Measurements from ENCODE around the gene HOOK1. TPM values are rescaled to one million over a fixed set of nuclear protein-coding genes. Genes with fewer than 3 reads are reported as not detected.

Gene HOOK1
- total and polyA plus RNA-seq, 9 donors, result 0.15 to 9.9 (median 1.5) TPM

DNA sequence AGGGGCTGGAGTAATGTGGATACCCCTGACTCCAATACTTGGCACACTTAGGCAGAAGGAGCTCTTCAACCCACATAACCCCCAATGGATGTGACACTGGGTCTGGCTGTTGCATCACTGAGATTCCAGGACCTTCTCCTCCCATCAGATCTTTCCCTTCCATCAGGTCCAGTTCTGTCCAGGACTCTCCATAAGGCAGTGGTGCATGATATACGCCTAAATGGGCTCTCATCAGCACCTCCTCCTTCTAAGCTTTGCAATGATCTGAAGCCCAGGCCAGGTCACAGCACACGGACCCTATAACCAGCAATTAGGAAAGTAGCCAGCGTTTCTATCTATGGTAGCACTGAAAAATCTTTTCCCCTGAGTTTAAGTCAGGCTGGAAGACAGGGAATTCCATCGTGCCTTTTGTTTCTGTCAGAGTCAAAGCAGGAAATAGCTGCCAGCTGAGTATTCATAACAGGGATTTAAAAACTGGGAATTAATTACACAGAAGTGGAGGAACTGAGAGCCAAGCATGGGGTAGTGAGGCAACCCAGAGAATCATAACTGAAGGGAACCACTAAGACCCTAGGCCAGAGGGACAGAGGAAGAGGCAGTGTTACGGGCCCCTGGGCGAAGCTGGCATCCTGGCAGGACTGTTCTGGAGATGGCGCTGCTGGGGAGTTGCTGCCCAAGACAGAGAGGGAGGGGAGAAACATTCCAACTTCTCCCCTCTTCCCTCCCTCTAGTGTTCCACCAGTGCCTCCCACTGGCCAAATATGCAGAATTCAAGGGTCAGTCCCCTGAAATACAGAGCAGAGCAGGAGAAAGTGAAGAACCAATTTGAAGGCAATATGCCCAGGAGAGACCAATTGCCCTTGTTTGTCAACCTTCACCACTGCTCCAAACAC lies 37.5 kb upstream of the HOOK1 start:
- Histone ChIP-seq H3K4me1 (ENCODE audit: insufficient read depth) (no peaks in the 10 kb centered on the region), H3K36me3 (no peaks in the 10 kb centered on the region), H3K27ac (no peak overlapping the region), H3K9me3 (no peaks in the 10 kb centered on the region), H3K27me3 (no peaks in the 10 kb centered on the region), H3K4me3 (no peak overlapping the region)
- TF ChIP-seq, protein P1, sequence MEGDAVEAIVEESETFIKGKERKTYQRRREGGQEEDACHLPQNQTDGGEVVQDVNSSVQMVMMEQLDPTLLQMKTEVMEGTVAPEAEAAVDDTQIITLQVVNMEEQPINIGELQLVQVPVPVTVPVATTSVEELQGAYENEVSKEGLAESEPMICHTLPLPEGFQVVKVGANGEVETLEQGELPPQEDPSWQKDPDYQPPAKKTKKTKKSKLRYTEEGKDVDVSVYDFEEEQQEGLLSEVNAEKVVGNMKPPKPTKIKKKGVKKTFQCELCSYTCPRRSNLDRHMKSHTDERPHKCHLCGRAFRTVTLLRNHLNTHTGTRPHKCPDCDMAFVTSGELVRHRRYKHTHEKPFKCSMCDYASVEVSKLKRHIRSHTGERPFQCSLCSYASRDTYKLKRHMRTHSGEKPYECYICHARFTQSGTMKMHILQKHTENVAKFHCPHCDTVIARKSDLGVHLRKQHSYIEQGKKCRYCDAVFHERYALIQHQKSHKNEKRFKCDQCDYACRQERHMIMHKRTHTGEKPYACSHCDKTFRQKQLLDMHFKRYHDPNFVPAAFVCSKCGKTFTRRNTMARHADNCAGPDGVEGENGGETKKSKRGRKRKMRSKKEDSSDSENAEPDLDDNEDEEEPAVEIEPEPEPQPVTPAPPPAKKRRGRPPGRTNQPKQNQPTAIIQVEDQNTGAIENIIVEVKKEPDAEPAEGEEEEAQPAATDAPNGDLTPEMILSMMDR (IDR thresholded peaks at IDR 0.05), result no peak
- TF ChIP-seq POLR2A (IDR thresholded peaks at IDR 0.05) (no peak), EP300 (IDR thresholded peaks at IDR 0.05) (no peak)
- 52 to 64% (median 53%) methylated on average over 7 of the region's 7 CpGs for WGBS, 3 donors
- intact Hi-C loops (cut with DNase I), result no loop called here
- no peak for DNase-seq

GRCh38 chr1:59779949-59780348 lies 34.8 kb upstream of the HOOK1 start:
- H3K27ac ChIP-seq, result no peak overlapping the region
- no peak for DNase-seq
- intact Hi-C loops (cut with DNase I), result no loop called here
- H3K36me3 ChIP-seq, result no peaks in the 10 kb centered on the region
- no peak for TF ChIP-seq POLR2A (IDR thresholded peaks at IDR 0.05)
- TF ChIP-seq, protein P1 (IDR thresholded peaks at IDR 0.05), result no peak
- TF ChIP-seq EP300 (IDR thresholded peaks at IDR 0.05), result no peak
- 26 to 50% (median 43%) methylated on average over 2 of the region's 2 CpGs for WGBS, 3 donors
- H3K9me3 ChIP-seq, result no peaks in the 10 kb centered on the region
- H3K4me3 ChIP-seq, result no peak overlapping the region
- H3K27me3 ChIP-seq, result no peaks in the 10 kb centered on the region
- no peaks in the 10 kb centered on the region for H3K4me1 ChIP-seq (ENCODE audit: insufficient read depth)

DNA sequence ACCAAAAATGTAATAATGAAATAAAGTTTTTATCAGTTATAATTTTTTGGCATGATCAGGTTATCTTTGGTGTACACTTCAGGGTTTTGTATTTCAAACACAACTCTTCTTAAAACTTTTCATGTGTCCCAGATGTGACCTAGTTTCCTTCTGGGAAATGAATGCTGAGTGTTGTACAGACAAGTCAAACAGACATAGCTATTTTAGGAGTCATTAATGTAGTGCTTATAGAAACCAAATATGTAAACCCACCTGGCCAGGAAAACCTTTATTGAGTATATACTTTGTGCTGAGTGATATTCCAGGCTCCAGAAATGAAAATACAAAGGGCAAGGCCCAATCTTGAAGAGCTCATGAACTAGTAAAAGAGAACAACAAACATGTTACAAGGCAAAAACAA lies 25.9 kb upstream of the HOOK1 start:
- no peaks in the 10 kb centered on the region for H3K9me3 ChIP-seq
- intact Hi-C loops (cut with DNase I), result no loop called here
- no peak for DNase-seq

DNA sequence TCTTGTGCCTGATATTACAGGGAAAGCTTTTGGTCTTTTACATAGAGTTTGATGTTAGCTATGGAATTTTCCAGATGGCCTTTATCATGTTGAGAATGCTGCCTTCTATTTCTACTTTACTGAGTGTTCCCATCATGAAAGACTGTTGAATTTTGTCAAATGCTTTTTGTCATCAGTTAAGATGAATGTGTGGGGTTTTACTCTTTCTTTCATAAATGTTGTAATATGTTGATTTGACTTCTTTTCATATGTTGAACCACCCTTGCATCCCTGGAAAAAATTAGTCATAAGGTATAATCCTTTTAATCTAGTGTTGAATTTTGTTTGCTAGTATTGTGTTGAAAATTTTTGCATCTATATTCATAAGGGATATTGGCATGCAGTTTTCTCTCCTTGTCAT lies 16.1 kb upstream of the HOOK1 start:
- Histone ChIP-seq H3K4me1 (ENCODE audit: insufficient read depth) (no peaks in the 10 kb centered on the region), H3K27me3 (peaks cover 3% of the 10 kb centered on the region), H3K27ac (no peak overlapping the region), H3K4me3 (no peak overlapping the region), H3K36me3 (no peaks in the 10 kb centered on the region), H3K9me3 (no peaks in the 10 kb centered on the region)
- no peak for DNase-seq
- intact Hi-C loops (cut with DNase I), result loop anchor here in 1 of 4 donors (2.0 kb wide), 1 partner anchor 28 kb away; no protein-coding TSS in a partner anchor
- TF ChIP-seq POLR2A (IDR thresholded peaks at IDR 0.05) (no peak), EP300 (IDR thresholded peaks at IDR 0.05) (no peak)
- TF ChIP-seq, protein P1 (IDR thresholded peaks at IDR 0.05), result no peak

More for the DNA sequence above, 25.9 kb upstream of the HOOK1 start:
- TF ChIP-seq POLR2A (IDR thresholded peaks at IDR 0.05) (no peak), EP300 (IDR thresholded peaks at IDR 0.05) (no peak)
- TF ChIP-seq, protein P1 (IDR thresholded peaks at IDR 0.05), result no peak
- Histone ChIP-seq H3K27ac (no peak overlapping the region), H3K4me1 (ENCODE audit: insufficient read depth) (no peaks in the 10 kb centered on the region), H3K36me3 (no peaks in the 10 kb centered on the region), H3K27me3 (peaks cover 2% of the 10 kb centered on the region), H3K4me3 (no peak overlapping the region)
